HFFc6 (cell line): ENCODE measurements around the gene EMX2. TPM values are rescaled to one million over a fixed set of nuclear protein-coding genes. Genes with fewer than 3 reads are reported as not detected.

Source experiments
- DNase-seq: peaks from one replicate; pipeline ENCODE4 v3.0.0-alpha.2; 2018
- H3K27ac Mint-ChIP-seq: 2 replicates; pipeline ENCODE4 v1.8.0; 2020; ENCODE audit warnings: mild to moderate bottlenecking, mixed read lengths
- H3K27me3 Mint-ChIP-seq: 2 replicates; pipeline ENCODE4 v1.8.0; 2021; ENCODE audit warnings: mild to moderate bottlenecking, moderate library complexity, mixed read lengths; ENCODE audit not compliant: insufficient read depth
- H3K36me3 Mint-ChIP-seq: 2 replicates; pipeline ENCODE4 v1.8.0; 2021; ENCODE audit warnings: low read depth, mixed read lengths
- H3K4me1 Mint-ChIP-seq: 2 replicates; pipeline ENCODE4 v1.8.0; 2020; ENCODE audit warnings: low read depth, mixed read lengths
- H3K4me3 Mint-ChIP-seq: 2 replicates; pipeline ENCODE4 v1.8.0; 2020; ENCODE audit warnings: mild to moderate bottlenecking, moderate library complexity, mixed read lengths
- H3K9me3 Mint-ChIP-seq: 2 replicates; pipeline ENCODE4 v1.8.0; 2020; ENCODE audit warnings: mild to moderate bottlenecking, mixed read lengths
- total RNA-seq, 6 experiments: library from RNA; stranded (reverse); fragmentation: NEBNext Ultra II Directional; extraction: Animal tissue kit (Norgen Biotek cat#: 25700); gene quantifications; 2 replicates in 1 of 6; 3 replicates in 5 of 6; pipeline ENCODE4 v1.2.3, GENCODE V29; 2021
- TF ChIP-seq, protein P1 (sequence below): fragments of 200-600 bp; sonication (generic); IDR thresholded peaks from 2 replicates; pipeline ENCODE4 v1.5.0; 2021; ENCODE audit warnings: antibody characterized with exemption, mild to moderate bottlenecking

Gene EMX2
- total RNA-seq, 6 experiments from 2014 or later = not detected

GRCh38 chr10:117596706-117597105 lies 54.2 kb downstream of the EMX2 start:
- no peaks in the 10 kb centered on the region; the same call in 1 of the 2 replicates for H3K27me3 Mint-ChIP-seq
- peaks cover 43% of the 10 kb centered on the region for H3K9me3 Mint-ChIP-seq

DNA sequence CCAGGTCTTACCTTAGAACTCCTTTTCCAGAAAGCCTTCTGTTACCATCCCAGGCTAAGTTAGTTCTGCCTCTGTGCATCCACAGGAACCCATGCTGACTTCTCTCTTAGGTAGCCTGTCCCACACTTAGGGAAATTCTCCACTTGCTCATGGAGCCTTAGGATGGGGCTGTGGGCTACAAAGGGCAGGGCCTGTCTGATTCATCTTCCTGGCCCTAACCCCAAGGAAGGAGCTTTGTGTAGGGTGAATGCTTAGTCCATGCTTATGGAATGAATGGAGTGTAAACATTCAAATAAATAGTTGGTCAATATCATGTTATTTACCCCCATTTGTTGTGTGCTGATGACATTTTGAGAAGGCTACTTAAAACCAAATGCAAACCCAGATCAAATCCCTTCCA lies 54.7 kb downstream of the EMX2 start:
- no peak overlapping the region for H3K27ac Mint-ChIP-seq
- H3K4me3 Mint-ChIP-seq = no peak overlapping the region
- H3K36me3 Mint-ChIP-seq = 0 out of 2 replicates have a peak, but pooled peaks cover 4% of the 10 kb centered on the region
- no peaks in the 10 kb centered on the region for H3K4me1 Mint-ChIP-seq
- no peak for DNase-seq
- H3K9me3 Mint-ChIP-seq = peaks cover 46% of the 10 kb centered on the region
- peaks cover 1% of the 10 kb centered on the region for H3K27me3 Mint-ChIP-seq
- TF ChIP-seq, protein P1, sequence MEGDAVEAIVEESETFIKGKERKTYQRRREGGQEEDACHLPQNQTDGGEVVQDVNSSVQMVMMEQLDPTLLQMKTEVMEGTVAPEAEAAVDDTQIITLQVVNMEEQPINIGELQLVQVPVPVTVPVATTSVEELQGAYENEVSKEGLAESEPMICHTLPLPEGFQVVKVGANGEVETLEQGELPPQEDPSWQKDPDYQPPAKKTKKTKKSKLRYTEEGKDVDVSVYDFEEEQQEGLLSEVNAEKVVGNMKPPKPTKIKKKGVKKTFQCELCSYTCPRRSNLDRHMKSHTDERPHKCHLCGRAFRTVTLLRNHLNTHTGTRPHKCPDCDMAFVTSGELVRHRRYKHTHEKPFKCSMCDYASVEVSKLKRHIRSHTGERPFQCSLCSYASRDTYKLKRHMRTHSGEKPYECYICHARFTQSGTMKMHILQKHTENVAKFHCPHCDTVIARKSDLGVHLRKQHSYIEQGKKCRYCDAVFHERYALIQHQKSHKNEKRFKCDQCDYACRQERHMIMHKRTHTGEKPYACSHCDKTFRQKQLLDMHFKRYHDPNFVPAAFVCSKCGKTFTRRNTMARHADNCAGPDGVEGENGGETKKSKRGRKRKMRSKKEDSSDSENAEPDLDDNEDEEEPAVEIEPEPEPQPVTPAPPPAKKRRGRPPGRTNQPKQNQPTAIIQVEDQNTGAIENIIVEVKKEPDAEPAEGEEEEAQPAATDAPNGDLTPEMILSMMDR = no peak

More at GRCh38 chr10:117596706-117597105, 54.2 kb downstream of the EMX2 start:
- TF ChIP-seq, protein P1 = no peak
- Mint-ChIP-seq H3K4me1 (no peaks in the 10 kb centered on the region), H3K4me3 (no peak overlapping the region), H3K36me3 (0 out of 2 replicates have a peak, but pooled peaks cover 4% of the 10 kb centered on the region), H3K27ac (no peak overlapping the region)
- no peak for DNase-seq

Other genes with a start within 250 kb of the EMX2 start
- 10 to 100 TPM; 29.9 to 32.5 (median 31.5) TPM for gene PDZD8, start 167.3 kb upstream of the EMX2 start, total RNA-seq